HCT116 (cell line): ENCODE data around the gene EIF3I. TPM values are rescaled to one million over a fixed set of nuclear protein-coding genes. Genes with fewer than 3 reads are reported as not detected.

Experiments
- ATAC-seq: fragments of 200-7000 bp; cut with Tn5 transposase; 2 replicates; pipeline ENCODE4 v1.9.1; 2020; ENCODE audit warnings: mild to moderate bottlenecking, moderate library complexity
- BruUV-seq: library from RNA; stranded (reverse); fragments of 400-500 nt; replicated peaks from 2 replicates; lab custom pipeline; 2021; lab: Mats Ljungman, UMichigan
- CTCF ChIA-PET: fragments of 300-600 bp; sonication (Branson Sonifier 250); formaldehyde crosslinking; loops from one replicate; lab custom pipeline; 2021; ENCODE audit warnings: antibody characterized with exemption; lab: Charles Lee
- POLR2A ChIA-PET: fragments of 300-600, 350-600 bp; sonication (Branson Sonifier 250); formaldehyde crosslinking; loops from one replicate; lab custom pipeline; 2021; ENCODE audit warnings: antibody characterized with exemption; lab: Charles Lee
- RAD21 ChIA-PET, 2 experiments: fragments of 300-600 bp; sonication (Branson Sonifier 250); formaldehyde crosslinking; loops; one replicate each; lab custom pipeline; 2023; ENCODE audit warnings: low total read pairs in 2 of 2; ENCODE audit not compliant: uncharacterized antibody in 2 of 2, unreplicated experiment in 2 of 2, low non-redundant PET in 1 of 2; lab: Charles Lee
- DNase-seq: peaks from one replicate; pipeline ENCODE4 v3.0.0-alpha.2; 2010; ENCODE audit warnings: low read depth, low spot score
- H2AFZ ChIP-seq: fragments of 200-600 bp; shearing (Covaris generic), sonication (generic); 2 replicates; pipeline ENCODE4 v1.6.1; 2017; ENCODE audit warnings: low read depth, mixed run types, mixed read lengths, antibody characterized with exemption, low read length; ENCODE audit not compliant: poor library complexity, severe bottlenecking
- H3K27ac ChIP-seq: 2 replicates; pipeline ENCODE4 v1.5.1; 2012; ENCODE audit warnings: low read depth, low read length
- H3K27me3 ChIP-seq: fragments of 200-600 bp; sonication (generic); 2 replicates; pipeline ENCODE4 v1.6.1; 2016; ENCODE audit warnings: mixed run types, low read length, mixed read lengths; ENCODE audit not compliant: insufficient read depth
- H3K36me3 ChIP-seq, 2 experiments: fragments of 200-500 bp in 1 of 2; fragments of 200-600 bp in 1 of 2; sonication (Bioruptor generic) in 1 of 2; sonication (generic) in 1 of 2; 2 replicates each; pipeline versions ENCODE4 v1.5.1 to v1.6.1; 2014 to 2016; ENCODE audit warnings: low read length in 2 of 2, inconsistent platforms in 1 of 2, mixed read lengths in 1 of 2, mixed run types in 1 of 2; ENCODE audit not compliant: insufficient read depth in 2 of 2, control insufficient read depth in 1 of 2
- H3K4me1 ChIP-seq, 2 experiments: fragments of 200-600 bp in 1 of 2; sonication (generic) in 1 of 2; 2 replicates each; pipeline versions ENCODE4 v1.5.1 to v1.6.1; 2012 to 2017; ENCODE audit warnings: low read length in 2 of 2, inconsistent platforms in 1 of 2, mild to moderate bottlenecking in 1 of 2, mixed read lengths in 1 of 2, mixed run types in 1 of 2, moderate library complexity in 1 of 2; ENCODE audit not compliant: insufficient read depth in 2 of 2, control insufficient read depth in 1 of 2
- H3K4me2 ChIP-seq: fragments of 200-600 bp; sonication (generic); 2 replicates; pipeline ENCODE4 v1.6.1; 2017; ENCODE audit warnings: mixed run types, low read length, mixed read lengths
- H3K4me3 ChIP-seq, 2 experiments: fragments of 200-600 bp in 1 of 2; sonication (generic) in 1 of 2; replicated peaks in 1 of 2; 2 replicates each; pipeline ENCODE4 v1.5.1; 2011 to 2016; ENCODE audit warnings: low read length in 2 of 2, control low read depth in 1 of 2, low read depth in 1 of 2, mild to moderate bottlenecking in 1 of 2, mixed read lengths in 1 of 2, mixed run types in 1 of 2
- H3K79me2 ChIP-seq: fragments of 200-600 bp; sonication (generic); 2 replicates; pipeline ENCODE4 v1.6.1; 2017; ENCODE audit warnings: mild to moderate bottlenecking, mixed run types, low read length, moderate library complexity, mixed read lengths; ENCODE audit not compliant: insufficient read depth
- H3K9ac ChIP-seq: fragments of 200-600 bp; sonication (generic); 2 replicates; pipeline ENCODE4 v1.6.1; 2016; ENCODE audit warnings: low read length, mixed read lengths
- H3K9me2 ChIP-seq: fragments of 200-600 bp; sonication (generic), shearing (Covaris generic); 2 replicates; pipeline ENCODE4 v1.6.1; 2017; ENCODE audit warnings: mixed run types, mild to moderate bottlenecking, moderate library complexity; ENCODE audit not compliant: insufficient read depth
- H3K9me3 ChIP-seq, 2 experiments: fragments of 200-500 bp in 1 of 2; fragments of 200-600 bp in 1 of 2; sonication (Bioruptor generic) in 1 of 2; sonication (generic) in 1 of 2; 2 replicates each; pipeline ENCODE4 v1.6.1; 2014 to 2017; ENCODE audit warnings: low read length in 2 of 2, mixed read lengths in 2 of 2, inconsistent platforms in 1 of 2, low read depth in 1 of 2, mild to moderate bottlenecking in 1 of 2, mixed run types in 1 of 2, moderate library complexity in 1 of 2; ENCODE audit not compliant: control insufficient read depth in 1 of 2, insufficient read depth in 1 of 2
- H4K20me1 ChIP-seq: fragments of 200-600 bp; sonication (generic), shearing (Covaris generic); 2 replicates; pipeline ENCODE4 v1.6.1; 2017; ENCODE audit warnings: mixed run types, mild to moderate bottlenecking, moderate library complexity; ENCODE audit not compliant: insufficient read depth
- CEBPB ChIP-seq: IDR thresholded peaks from 2 replicates; pipeline ENCODE4 v1.6.1; 2012; ENCODE audit warnings: low read depth
- EZH2 ChIP-seq: fragments of 200-600 bp; sonication (generic); IDR thresholded peaks from 2 replicates; pipeline ENCODE4 v1.6.1; 2017; ENCODE audit warnings: antibody characterized with exemption, mixed run types
- JUND ChIP-seq: IDR thresholded peaks from 2 replicates; pipeline ENCODE4 v1.6.1; 2012
- MAX ChIP-seq: IDR thresholded peaks from 2 replicates; pipeline ENCODE4 v1.6.1; 2012
- REST ChIP-seq: IDR thresholded peaks from 2 replicates; pipeline ENCODE4 v1.6.1; 2012; ENCODE audit warnings: low read depth
- SIN3A ChIP-seq: IDR thresholded peaks from 2 replicates; pipeline ENCODE4 v1.6.1; 2012; ENCODE audit warnings: low read depth
- SRF ChIP-seq: IDR thresholded peaks from 2 replicates; pipeline ENCODE4 v1.6.1; 2012; ENCODE audit warnings: low read depth
- TCF7L2 ChIP-seq: IDR thresholded peaks from 2 replicates; pipeline ENCODE4 v1.7.0; 2011; ENCODE audit warnings: borderline replicate concordance, inconsistent platforms; ENCODE audit not compliant: insufficient read depth, insufficient read length; ENCODE audit errors: extremely low read depth
- ZBTB33 ChIP-seq: IDR thresholded peaks from 2 replicates; pipeline ENCODE4 v1.6.1; 2011; ENCODE audit warnings: mild to moderate bottlenecking, low read length, moderate library complexity; ENCODE audit not compliant: insufficient replicate concordance; ENCODE audit errors: extremely low read depth
- ZFX ChIP-seq: fragments of 450-650 bp; IDR thresholded peaks from 2 replicates; pipeline ENCODE4 v1.6.1; 2017
- ZNF274 ChIP-seq: fragments of 200-500 bp; sonication (Bioruptor generic); IDR thresholded peaks from 2 replicates; pipeline ENCODE4 v1.6.1; 2014; ENCODE audit warnings: mild to moderate bottlenecking, low read depth, low read length, inconsistent platforms
- intact Hi-C: fragments of 100-400 bp; cut with micrococcal nuclease; formaldehyde crosslinking; loops from 2 replicates; pipeline ENCODE4 v1.10.0; 2022
- total RNA-seq: library from RNA; stranded (reverse); gene quantifications from one replicate; pipeline ENCODE4 v1.2.1, GENCODE V29; 2021; ENCODE audit not compliant: unreplicated experiment

The EIF3I gene
- total RNA-seq, 1 experiment from 2014 or later = 323 TPM

GRCh38 chr1:32216566-32216965 is 5.6 kb upstream of the EIF3I start:
- H3K9me2 ChIP-seq = no peaks in the 10 kb centered on the region
- ChIA-PET POLR2A (no interaction called here), CTCF (interaction anchor here (1.1 to 1.6 kb wide), 3 partner anchors 10 to 178 kb away, joined by 4 read pairs; partner anchors contain the start of gene BSDC1), RAD21 (interaction anchor here (1.4 kb wide), 2 partner anchors 32 kb away, joined by 4 read pairs; no protein-coding TSS in a partner anchor)
- ATAC-seq (no peak), DNase-seq (no peak)
- no peak overlapping the region for H3K9ac ChIP-seq
- H3K4me3 ChIP-seq = no peak overlapping the region
- no peak overlapping the region for H2AFZ ChIP-seq
- TF ChIP-seq SIN3A (no peak), JUND (no peak), ZFX (no peak), ZNF274 (no peak)
- no peaks in the 10 kb centered on the region for H4K20me1 ChIP-seq
- peaks cover 2 to 4% of the 10 kb centered on the region in 2 experiments; a peak in 1 of 4 replicates for H3K36me3 ChIP-seq
- no peak overlapping the region for H3K4me2 ChIP-seq
- BruUV-seq = no TSS peak
- peaks cover 9 to 23% of the 10 kb centered on the region in 2 experiments; a peak in 3 of 4 replicates for H3K4me1 ChIP-seq
- peaks cover 6% of the 10 kb centered on the region; the same call in 1 of the 2 replicates for H3K79me2 ChIP-seq
- H3K27me3 ChIP-seq = no peaks in the 10 kb centered on the region
- intact Hi-C loops = loop anchor here (5.0 kb wide), 1 partner anchor 76 kb away; the partner anchor contains the start of gene HDAC1
- H3K9me3 ChIP-seq = no peaks in the 10 kb centered on the region
- H3K27ac ChIP-seq = no peak overlapping the region

- no peak for ATAC-seq
- Histone ChIP-seq H3K9me2 (no peaks in the 10 kb centered on the region), H2AFZ (no peak overlapping the region), H3K4me2 (no peak overlapping the region), H3K4me1 (peaks cover 15 to 36% of the 10 kb centered on the region in 2 experiments), H3K4me3 (no peak overlapping the region), H3K27me3 (no peaks in the 10 kb centered on the region), H3K79me2 (peaks cover 25% of the 10 kb centered on the region), H3K36me3 (peaks cover 4 to 12% of the 10 kb centered on the region in 2 experiments; a peak in 3 of 4 replicates), H3K9ac (no peak overlapping the region), H3K27ac (no peak overlapping the region), H3K9me3 (no peaks in the 10 kb centered on the region), H4K20me1 (no peaks in the 10 kb centered on the region)
- intact Hi-C loops = loop anchor here (5.0 kb wide), 1 partner anchor 73 kb away; the partner anchor contains the start of gene HDAC1
- ChIA-PET RAD21 (no interaction called here), POLR2A (no interaction called here), CTCF (no interaction called here)
- no TSS peak for BruUV-seq
- no peak for TF ChIP-seq SIN3A
- TF ChIP-seq TCF7L2 = no peak
- TF ChIP-seq MAX = no peak
- no peak for TF ChIP-seq ZBTB33
- TF ChIP-seq EZH2 = no peak
- TF ChIP-seq CEBPB = no peak
- no peak for TF ChIP-seq REST
- no peak for TF ChIP-seq SRF
- DNase-seq = no peak
These were observed 3.2 kb upstream of the EIF3I start for GRCh38 chr1:32219022-32219421.
